Measurements from ENCODE around the gene SHISAL1. TPM values are rescaled to one million over a fixed set of nuclear protein-coding genes. Genes with fewer than 3 reads are reported as not detected.

Gene SHISAL1
- total RNA-seq, 1 experiment from 2014 or later: not detected

DNA sequence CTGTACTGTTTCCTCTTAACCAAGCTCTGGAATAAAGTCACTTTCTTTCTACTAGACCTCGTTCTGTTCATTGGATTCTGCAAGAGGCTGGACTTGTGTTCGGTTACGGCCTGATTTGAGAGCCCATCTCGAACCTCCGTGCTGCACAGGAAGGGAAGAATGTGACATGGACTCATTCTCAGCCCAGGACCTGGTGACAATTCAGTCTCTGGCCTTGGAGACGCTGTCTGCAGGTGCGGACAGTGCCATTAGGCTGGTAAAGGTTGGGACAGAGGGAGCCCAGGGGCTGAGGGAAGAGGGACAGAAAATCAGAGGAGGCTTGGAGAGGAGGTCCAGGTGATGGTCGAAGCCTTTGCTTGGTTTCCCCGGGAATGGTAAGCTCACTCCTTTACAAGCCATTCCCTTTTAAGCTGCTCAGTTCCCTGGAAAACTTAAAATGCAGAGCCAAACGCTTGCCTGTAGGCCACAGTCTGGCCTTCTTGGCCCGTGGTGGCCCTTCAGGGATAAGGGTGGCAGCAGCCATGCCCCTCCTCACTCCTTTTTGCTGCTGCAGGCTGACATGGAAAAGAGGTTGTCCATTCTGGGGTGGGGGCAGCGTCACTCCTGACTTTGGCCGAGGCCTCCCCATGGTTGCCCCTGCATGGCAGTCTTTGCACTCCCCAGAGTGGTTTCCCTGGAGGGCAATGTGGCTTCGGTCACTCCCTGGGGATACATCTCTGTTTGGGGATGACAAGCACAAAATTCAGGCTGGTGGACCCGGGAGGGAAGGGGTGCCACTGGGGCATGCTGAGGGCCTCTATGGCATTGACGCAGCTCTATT is 52.3 kb downstream of the SHISAL1 start:
- Mint-ChIP-seq H3K9me3 (ENCODE audit: unreplicated experiment) (no peaks in the 10 kb centered on the region), H3K36me3 (ENCODE audit: insufficient read depth, unreplicated experiment) (no peaks in the 10 kb centered on the region), H3K27me3 (ENCODE audit: insufficient read depth, unreplicated experiment) (peaks cover 13% of the 10 kb centered on the region), H3K4me3 (ENCODE audit: unreplicated experiment) (no peak overlapping the region), H3K27ac (ENCODE audit: unreplicated experiment) (no peak overlapping the region), H3K4me1 (ENCODE audit: low read depth, unreplicated experiment) (no peaks in the 10 kb centered on the region)
- intact Hi-C loops (cut with micrococcal nuclease; ENCODE audit: unreplicated experiment): no loop called here
- Histone ChIP-seq H3K4me1 (no peaks in the 10 kb centered on the region), H3K36me3 (ENCODE audit: control insufficient read depth, insufficient read depth, low read length) (no peaks in the 10 kb centered on the region), H3K4me3 (ENCODE audit: low read depth, low read length) (no peak overlapping the region), H3K9me3 (no peaks in the 10 kb centered on the region; the same call in 1 of the 2 replicates), H3K27me3 (replicated peaks; ENCODE audit: control insufficient read depth, insufficient read depth, low read length) (no peaks in the 10 kb centered on the region)
- peak in 1 of 2 experiments; percentile 2 for DNase-seq
- ChIA-PET POLR2A (no interaction called here), CTCF (no interaction called here)
- no TSS peak for BruUV-seq (replicated peaks)
- TF ChIP-seq, protein P1, sequence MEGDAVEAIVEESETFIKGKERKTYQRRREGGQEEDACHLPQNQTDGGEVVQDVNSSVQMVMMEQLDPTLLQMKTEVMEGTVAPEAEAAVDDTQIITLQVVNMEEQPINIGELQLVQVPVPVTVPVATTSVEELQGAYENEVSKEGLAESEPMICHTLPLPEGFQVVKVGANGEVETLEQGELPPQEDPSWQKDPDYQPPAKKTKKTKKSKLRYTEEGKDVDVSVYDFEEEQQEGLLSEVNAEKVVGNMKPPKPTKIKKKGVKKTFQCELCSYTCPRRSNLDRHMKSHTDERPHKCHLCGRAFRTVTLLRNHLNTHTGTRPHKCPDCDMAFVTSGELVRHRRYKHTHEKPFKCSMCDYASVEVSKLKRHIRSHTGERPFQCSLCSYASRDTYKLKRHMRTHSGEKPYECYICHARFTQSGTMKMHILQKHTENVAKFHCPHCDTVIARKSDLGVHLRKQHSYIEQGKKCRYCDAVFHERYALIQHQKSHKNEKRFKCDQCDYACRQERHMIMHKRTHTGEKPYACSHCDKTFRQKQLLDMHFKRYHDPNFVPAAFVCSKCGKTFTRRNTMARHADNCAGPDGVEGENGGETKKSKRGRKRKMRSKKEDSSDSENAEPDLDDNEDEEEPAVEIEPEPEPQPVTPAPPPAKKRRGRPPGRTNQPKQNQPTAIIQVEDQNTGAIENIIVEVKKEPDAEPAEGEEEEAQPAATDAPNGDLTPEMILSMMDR (IDR thresholded peaks at IDR 0.05; ENCODE audit: insufficient read depth in 1 of 2, low read depth in 1 of 2, low read length in 1 of 2, severe bottlenecking in 1 of 2, unreplicated experiment in 1 of 2): no peak

DNA sequence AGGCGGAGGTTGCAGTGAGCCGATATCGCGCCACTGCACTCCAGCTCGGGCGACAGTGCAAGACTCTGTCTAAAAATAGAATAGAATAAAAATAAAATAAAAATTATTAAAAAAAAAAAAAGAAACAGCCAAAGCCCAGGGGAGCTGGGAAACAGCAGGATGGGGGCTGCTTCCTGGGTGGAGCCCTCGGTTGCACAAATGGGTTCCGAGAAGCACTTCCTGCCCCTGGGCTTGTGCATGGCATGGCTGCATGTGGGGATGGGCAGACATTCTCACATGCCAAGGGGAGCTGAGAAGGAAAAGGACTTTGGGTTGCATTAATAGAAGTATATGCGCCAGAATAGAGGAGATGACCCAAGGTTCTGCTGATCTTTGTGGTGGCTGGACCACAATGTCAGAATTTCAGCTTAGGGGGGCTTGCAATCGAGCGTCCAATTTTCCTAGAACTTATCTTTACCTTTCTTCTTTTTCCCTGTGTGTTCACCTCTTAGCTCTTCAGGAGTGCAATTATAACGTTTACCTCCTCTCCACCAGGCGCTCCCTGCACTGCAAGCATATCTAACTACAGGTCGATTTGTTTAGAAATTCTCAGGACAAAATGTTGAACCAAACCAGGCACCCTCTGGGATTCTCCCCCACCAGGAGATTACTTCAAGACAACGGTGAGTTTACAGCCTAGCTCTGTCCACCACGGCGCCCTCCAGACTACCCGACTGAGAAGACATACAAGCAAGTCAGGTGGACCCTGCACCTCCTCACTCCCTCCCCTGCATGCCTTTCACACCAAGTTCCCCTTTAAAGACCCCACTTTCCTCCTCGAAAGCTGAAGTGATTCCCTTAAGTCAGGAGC is 53.2 kb downstream of the SHISAL1 start:
- Mint-ChIP-seq H3K27me3 (ENCODE audit: insufficient read depth, unreplicated experiment) (peaks cover 21% of the 10 kb centered on the region), H3K4me1 (ENCODE audit: low read depth, unreplicated experiment) (no peaks in the 10 kb centered on the region), H3K27ac (ENCODE audit: unreplicated experiment) (no peak overlapping the region), H3K9me3 (ENCODE audit: unreplicated experiment) (no peaks in the 10 kb centered on the region), H3K36me3 (ENCODE audit: insufficient read depth, unreplicated experiment) (no peaks in the 10 kb centered on the region), H3K4me3 (ENCODE audit: unreplicated experiment) (no peak overlapping the region)
- TF ChIP-seq, protein P1 (IDR thresholded peaks at IDR 0.05; ENCODE audit: insufficient read depth in 1 of 2, low read depth in 1 of 2, low read length in 1 of 2, severe bottlenecking in 1 of 2, unreplicated experiment in 1 of 2): no peak
- intact Hi-C loops (cut with micrococcal nuclease; ENCODE audit: unreplicated experiment): no loop called here
- ChIA-PET CTCF (interaction anchor here (0.7 kb wide), 1 partner anchor 158 kb away, joined by 4 read pairs; no protein-coding TSS in a partner anchor), POLR2A (no interaction called here)
- H3K27me3 ChIP-seq (replicated peaks; ENCODE audit: control insufficient read depth, insufficient read depth, low read length): no peaks in the 10 kb centered on the region
- DNase-seq: no peak
- BruUV-seq (replicated peaks): no TSS peak
- H3K4me3 ChIP-seq (ENCODE audit: low read depth, low read length): no peak overlapping the region
- H3K36me3 ChIP-seq (ENCODE audit: control insufficient read depth, insufficient read depth, low read length): no peaks in the 10 kb centered on the region
- no peaks in the 10 kb centered on the region for H3K4me1 ChIP-seq
- H3K9me3 ChIP-seq: no peaks in the 10 kb centered on the region

DNA sequence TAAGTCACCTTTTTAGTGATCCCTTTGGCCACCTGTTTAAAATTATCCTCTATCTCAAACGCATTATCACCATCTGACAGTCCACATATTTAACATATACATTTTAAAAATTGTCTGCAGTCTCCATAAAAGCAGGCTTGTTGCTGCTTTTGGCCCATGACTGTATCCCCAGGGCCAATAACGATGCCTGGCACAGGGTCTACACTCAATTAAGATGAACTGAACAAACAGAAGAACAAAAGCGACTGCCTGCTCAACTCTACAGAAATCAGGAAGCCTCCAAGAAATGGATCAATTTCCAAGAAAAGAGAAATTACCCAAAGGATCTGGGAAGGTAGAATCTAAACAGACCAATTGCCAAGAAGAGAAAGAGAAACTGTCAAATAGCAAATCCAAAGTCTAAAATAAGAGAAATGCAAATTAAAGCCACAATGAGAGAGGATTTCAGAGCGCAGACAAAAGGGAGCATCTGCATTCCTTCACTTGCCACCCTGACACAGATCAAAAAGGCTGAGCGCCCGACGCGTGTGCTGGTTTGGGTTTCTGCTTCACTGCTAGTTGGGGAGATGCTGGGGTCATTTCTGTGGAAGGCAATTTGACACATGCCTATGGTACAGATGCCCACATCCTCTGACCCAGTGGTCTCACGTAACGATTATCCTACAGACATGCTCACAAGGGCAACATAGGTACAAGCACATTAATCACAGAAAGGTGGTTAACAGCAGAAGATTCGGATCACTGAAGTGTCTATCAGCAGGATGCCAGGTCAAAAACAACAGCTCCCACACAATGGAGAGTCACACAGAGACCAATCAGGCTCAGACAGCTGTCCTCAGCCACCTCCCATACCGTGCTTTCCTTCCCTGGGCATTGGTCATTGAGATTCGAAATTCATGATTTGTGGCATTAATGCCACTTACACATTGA is 55.9 kb downstream of the SHISAL1 start:
- BruUV-seq (replicated peaks): no TSS peak
- Histone ChIP-seq H3K4me1 (no peaks in the 10 kb centered on the region), H3K9me3 (no peaks in the 10 kb centered on the region), H3K4me3 (ENCODE audit: low read depth, low read length) (no peak overlapping the region), H3K27me3 (replicated peaks; ENCODE audit: control insufficient read depth, insufficient read depth, low read length) (no peaks in the 10 kb centered on the region), H3K36me3 (ENCODE audit: control insufficient read depth, insufficient read depth, low read length) (no peaks in the 10 kb centered on the region)
- no peak for DNase-seq
- ChIA-PET POLR2A (no interaction called here), CTCF (no interaction called here)
- H3K27me3 Mint-ChIP-seq (ENCODE audit: insufficient read depth, unreplicated experiment): peaks cover 29% of the 10 kb centered on the region
- intact Hi-C loops (cut with micrococcal nuclease; ENCODE audit: unreplicated experiment): no loop called here
- TF ChIP-seq, protein P1 (IDR thresholded peaks at IDR 0.05; ENCODE audit: insufficient read depth in 1 of 2, low read depth in 1 of 2, low read length in 1 of 2, severe bottlenecking in 1 of 2, unreplicated experiment in 1 of 2): no peak
- no peaks in the 10 kb centered on the region for H3K9me3 Mint-ChIP-seq (ENCODE audit: unreplicated experiment)
- no peaks in the 10 kb centered on the region for H3K36me3 Mint-ChIP-seq (ENCODE audit: insufficient read depth, unreplicated experiment)
- no peak overlapping the region for H3K27ac Mint-ChIP-seq (ENCODE audit: unreplicated experiment)
- no peak overlapping the region for H3K4me3 Mint-ChIP-seq (ENCODE audit: unreplicated experiment)
- no peaks in the 10 kb centered on the region for H3K4me1 Mint-ChIP-seq (ENCODE audit: low read depth, unreplicated experiment)

All from Caco-2 (cell line).